Measurements from ENCODE around the gene KIF1A.

DNA sequence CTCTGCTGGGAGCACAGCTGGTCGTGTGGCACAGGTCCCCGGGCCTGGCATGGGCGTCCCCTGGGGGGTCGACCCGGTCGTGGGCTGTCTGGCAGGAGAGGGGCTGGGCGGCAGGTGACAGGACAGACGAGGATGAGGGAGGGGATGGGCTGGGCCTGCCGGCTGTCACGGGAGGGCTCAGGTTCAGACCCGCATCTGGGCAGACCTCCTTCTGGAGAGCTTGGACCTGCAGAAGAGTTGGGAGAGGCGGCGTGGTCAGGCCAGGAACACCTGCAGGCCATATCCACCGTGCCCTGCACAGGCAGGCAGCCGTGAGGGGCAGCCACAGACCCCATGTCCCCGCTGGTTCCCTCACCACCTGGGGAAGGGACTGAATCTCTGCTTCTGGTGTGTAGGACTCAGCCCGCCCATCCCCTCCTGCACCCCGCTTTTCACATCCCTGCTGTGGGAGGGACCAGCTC, 102.8 kb downstream of the KIF1A start:
- TF ChIP-seq, protein P1, sequence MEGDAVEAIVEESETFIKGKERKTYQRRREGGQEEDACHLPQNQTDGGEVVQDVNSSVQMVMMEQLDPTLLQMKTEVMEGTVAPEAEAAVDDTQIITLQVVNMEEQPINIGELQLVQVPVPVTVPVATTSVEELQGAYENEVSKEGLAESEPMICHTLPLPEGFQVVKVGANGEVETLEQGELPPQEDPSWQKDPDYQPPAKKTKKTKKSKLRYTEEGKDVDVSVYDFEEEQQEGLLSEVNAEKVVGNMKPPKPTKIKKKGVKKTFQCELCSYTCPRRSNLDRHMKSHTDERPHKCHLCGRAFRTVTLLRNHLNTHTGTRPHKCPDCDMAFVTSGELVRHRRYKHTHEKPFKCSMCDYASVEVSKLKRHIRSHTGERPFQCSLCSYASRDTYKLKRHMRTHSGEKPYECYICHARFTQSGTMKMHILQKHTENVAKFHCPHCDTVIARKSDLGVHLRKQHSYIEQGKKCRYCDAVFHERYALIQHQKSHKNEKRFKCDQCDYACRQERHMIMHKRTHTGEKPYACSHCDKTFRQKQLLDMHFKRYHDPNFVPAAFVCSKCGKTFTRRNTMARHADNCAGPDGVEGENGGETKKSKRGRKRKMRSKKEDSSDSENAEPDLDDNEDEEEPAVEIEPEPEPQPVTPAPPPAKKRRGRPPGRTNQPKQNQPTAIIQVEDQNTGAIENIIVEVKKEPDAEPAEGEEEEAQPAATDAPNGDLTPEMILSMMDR (IDR thresholded peaks at IDR 0.05): no peak
- TF ChIP-seq POLR2A (IDR thresholded peaks at IDR 0.05) (no peak), POLR2AphosphoS5 (IDR thresholded peaks at IDR 0.05) (no peak)
